Upper lobe of left lung (tissue), 4 donors: ENCODE data around the gene CYP2W1.

Experiments used
- POLR2A ChIP-seq, 4 donors: fragments of 450-650 bp; IDR thresholded peaks; one replicate each; pipeline ENCODE4 v1.5.1; 2016 to 2017; ENCODE audit warnings: antibody characterized with exemption in 4 of 4, mild to moderate bottlenecking in 2 of 4
- POLR2AphosphoS5 ChIP-seq, 2 donors: sonication (generic); formaldehyde crosslinking; IDR thresholded peaks; one replicate each; pipeline ENCODE4 v1.5.1; 2017; ENCODE audit warnings: antibody characterized with exemption in 2 of 2
- TF ChIP-seq, protein P1 (sequence below), 6 experiments: fragments of 450-650 bp in 4 of 6; fragments of 200-600 bp in 2 of 6; sonication (generic) in 2 of 6; IDR thresholded peaks; one replicate each; pipeline ENCODE4 v1.5.1; 2016 to 2019; ENCODE audit warnings: antibody characterized with exemption in 6 of 6

DNA sequence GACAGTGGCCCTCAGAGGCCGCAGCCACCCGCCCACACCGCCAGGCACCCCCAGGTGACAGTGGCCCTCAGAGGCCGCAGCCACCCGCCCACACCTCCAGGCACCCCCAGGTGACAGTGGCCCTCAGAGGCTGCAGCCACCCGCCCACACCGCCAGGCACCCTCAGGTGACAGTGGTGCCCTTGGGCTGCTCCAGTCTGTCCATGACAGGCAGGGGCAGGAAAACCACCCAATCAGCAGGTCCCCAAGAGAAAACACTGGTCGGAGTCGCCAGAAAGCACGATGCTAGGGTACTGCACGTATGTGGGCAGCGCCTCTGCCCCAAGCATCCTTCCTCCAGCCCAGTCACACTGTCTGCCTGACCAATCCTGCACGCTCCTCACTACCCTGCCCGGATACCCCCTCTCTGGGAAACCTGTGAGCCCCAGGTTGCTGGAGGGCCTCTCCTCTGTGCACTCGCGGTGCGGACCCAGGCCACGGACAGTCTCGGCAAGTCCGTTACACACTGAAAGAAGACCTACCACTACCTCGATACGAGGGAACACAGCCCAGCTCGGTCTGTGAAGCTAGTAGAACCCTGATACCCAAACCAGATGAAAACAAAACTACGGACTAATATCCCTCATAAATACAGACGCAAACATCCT lies 49.7 kb downstream of the CYP2W1 start:
- TF ChIP-seq, protein P1, sequence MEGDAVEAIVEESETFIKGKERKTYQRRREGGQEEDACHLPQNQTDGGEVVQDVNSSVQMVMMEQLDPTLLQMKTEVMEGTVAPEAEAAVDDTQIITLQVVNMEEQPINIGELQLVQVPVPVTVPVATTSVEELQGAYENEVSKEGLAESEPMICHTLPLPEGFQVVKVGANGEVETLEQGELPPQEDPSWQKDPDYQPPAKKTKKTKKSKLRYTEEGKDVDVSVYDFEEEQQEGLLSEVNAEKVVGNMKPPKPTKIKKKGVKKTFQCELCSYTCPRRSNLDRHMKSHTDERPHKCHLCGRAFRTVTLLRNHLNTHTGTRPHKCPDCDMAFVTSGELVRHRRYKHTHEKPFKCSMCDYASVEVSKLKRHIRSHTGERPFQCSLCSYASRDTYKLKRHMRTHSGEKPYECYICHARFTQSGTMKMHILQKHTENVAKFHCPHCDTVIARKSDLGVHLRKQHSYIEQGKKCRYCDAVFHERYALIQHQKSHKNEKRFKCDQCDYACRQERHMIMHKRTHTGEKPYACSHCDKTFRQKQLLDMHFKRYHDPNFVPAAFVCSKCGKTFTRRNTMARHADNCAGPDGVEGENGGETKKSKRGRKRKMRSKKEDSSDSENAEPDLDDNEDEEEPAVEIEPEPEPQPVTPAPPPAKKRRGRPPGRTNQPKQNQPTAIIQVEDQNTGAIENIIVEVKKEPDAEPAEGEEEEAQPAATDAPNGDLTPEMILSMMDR (IDR thresholded peaks at IDR 0.05) = no peak
- TF ChIP-seq POLR2A (IDR thresholded peaks at IDR 0.05) (no peak), POLR2AphosphoS5 (IDR thresholded peaks at IDR 0.05) (no peak)
